IMR-90 (cell line): ENCODE data around the gene LDHAL6A. TPM values are rescaled to one million over a fixed set of nuclear protein-coding genes. Genes with fewer than 3 reads are reported as not detected.

Experiments used
- ATAC-seq: fragments of 200-7000 bp; cut with Tn5 transposase; 2 replicates; pipeline ENCODE4 v1.9.1; 2020; ENCODE audit warnings: low read depth, mild to moderate bottlenecking, moderate library complexity
- BruUV-seq: library from RNA; stranded (reverse); fragments of 400-500 nt; replicated peaks from 2 replicates; lab custom pipeline; 2021; lab: Mats Ljungman, UMichigan
- CTCF ChIA-PET: fragments of 300-600 bp; formaldehyde crosslinking; extraction: SDS; loops from one replicate; lab custom pipeline; 2021; ENCODE audit warnings: antibody characterized with exemption; lab: Yijun Ruan, JAX
- POLR2A ChIA-PET: fragments of 300-600 bp; sonication (Branson Sonifier 250); formaldehyde crosslinking; loops from one replicate; lab custom pipeline; 2022; ENCODE audit warnings: antibody characterized with exemption; ENCODE audit not compliant: unreplicated experiment; lab: Charles Lee
- DNase-seq: peaks from one replicate; pipeline ENCODE4 v3.0.0; 2013
- H2AFZ ChIP-seq: replicated peaks from 2 replicates; pipeline ENCODE3; 2013; ENCODE audit warnings: low read length, mild to moderate bottlenecking; ENCODE audit not compliant: poor library complexity
- H2AK5ac ChIP-seq: 2 replicates; pipeline ENCODE4 v1.6.1; 2013; ENCODE audit warnings: low read depth, low read length, inconsistent platforms
- H2AK9ac ChIP-seq: replicated peaks from 2 replicates; pipeline ENCODE3; 2013; ENCODE audit warnings: mild to moderate bottlenecking, low read depth, low read length, moderate library complexity; ENCODE audit not compliant: poor library complexity
- H2BK120ac ChIP-seq: 2 replicates; pipeline ENCODE4 v1.6.1; 2013; ENCODE audit warnings: low read depth, low read length, inconsistent platforms
- H2BK15ac ChIP-seq: 3 replicates; pipeline ENCODE4 v1.6.1; 2013; ENCODE audit warnings: low read depth, low read length, inconsistent platforms
- H2BK20ac ChIP-seq: 2 replicates; pipeline ENCODE4 v1.6.1; 2013; ENCODE audit warnings: low read depth, mild to moderate bottlenecking, inconsistent platforms, low read length, moderate library complexity
- H2BK5ac ChIP-seq: 2 replicates; pipeline ENCODE4 v1.6.1; 2013; ENCODE audit warnings: mild to moderate bottlenecking, low read depth, low read length, inconsistent platforms; ENCODE audit not compliant: poor library complexity, severe bottlenecking
- H3K14ac ChIP-seq: replicated peaks from 2 replicates; pipeline ENCODE4 v1.6.1; 2013; ENCODE audit warnings: low read depth, low read length, inconsistent platforms
- H3K18ac ChIP-seq: 2 replicates; pipeline ENCODE4 v1.6.1; 2013; ENCODE audit warnings: low read depth, low read length, control low read depth
- H3K23ac ChIP-seq: 2 replicates; pipeline ENCODE4 v1.6.1; 2013; ENCODE audit warnings: low read depth, low read length, inconsistent platforms
- H3K27ac ChIP-seq: 2 replicates; pipeline ENCODE4 v1.5.1; 2013; ENCODE audit warnings: mild to moderate bottlenecking, control low read depth, low read length; ENCODE audit not compliant: insufficient read depth
- H3K27me3 ChIP-seq: 2 replicates; pipeline ENCODE4 v1.6.1; 2013; ENCODE audit warnings: low read length; ENCODE audit not compliant: control insufficient read depth, insufficient read depth
- H3K36me3 ChIP-seq: 2 replicates; pipeline ENCODE4 v1.6.1; 2013; ENCODE audit warnings: low read length, mixed read lengths; ENCODE audit not compliant: control insufficient read depth, insufficient read depth
- H3K4ac ChIP-seq: 2 replicates; pipeline ENCODE4 v1.6.1; 2013; ENCODE audit warnings: low read depth, low read length, inconsistent platforms
- H3K4me1 ChIP-seq: 2 replicates; pipeline ENCODE4 v1.6.1; 2013; ENCODE audit warnings: low read length, mixed read lengths; ENCODE audit not compliant: control insufficient read depth, insufficient read depth
- H3K4me2 ChIP-seq: 2 replicates; pipeline ENCODE4 v1.6.1; 2013; ENCODE audit warnings: low read depth, mild to moderate bottlenecking, control low read depth, low read length, moderate library complexity
- H3K4me3 ChIP-seq: 2 replicates; pipeline ENCODE4 v1.5.1; 2013; ENCODE audit warnings: low read depth, mild to moderate bottlenecking, control low read depth, low read length, moderate library complexity; ENCODE audit not compliant: insufficient read depth
- H3K56ac ChIP-seq: 2 replicates; pipeline ENCODE4 v1.6.1; 2013; ENCODE audit warnings: low read length, inconsistent platforms; ENCODE audit not compliant: insufficient read depth; ENCODE audit errors: extremely low read depth
- H3K79me1 ChIP-seq, 2 experiments: 2 replicates each; pipeline ENCODE4 v1.6.1; 2013; ENCODE audit warnings: low read length in 2 of 2, inconsistent platforms in 1 of 2, low read depth in 1 of 2
- H3K9ac ChIP-seq: 2 replicates; pipeline ENCODE4 v1.6.1; 2013; ENCODE audit warnings: low read depth, low read length, control low read depth
- H3K9me1 ChIP-seq: 2 replicates; pipeline ENCODE4 v1.6.1; 2013; ENCODE audit warnings: low read length, inconsistent platforms; ENCODE audit not compliant: insufficient read depth
- H3K9me3 ChIP-seq: 2 replicates; pipeline ENCODE4 v1.6.1; 2013; ENCODE audit warnings: low read length; ENCODE audit not compliant: control insufficient read depth, insufficient read depth
- H4K20me1 ChIP-seq: 2 replicates; pipeline ENCODE4 v1.6.1; 2013; ENCODE audit warnings: low read length, inconsistent platforms; ENCODE audit not compliant: insufficient read depth
- H4K5ac ChIP-seq: 2 replicates; pipeline ENCODE4 v1.6.1; 2013; ENCODE audit warnings: mild to moderate bottlenecking, low read depth, low read length, control low read depth
- H4K8ac ChIP-seq, 2 experiments: 2 replicates each; pipeline ENCODE4 v1.6.1; 2013; ENCODE audit warnings: low read depth in 2 of 2, low read length in 2 of 2, control low read depth in 1 of 2, inconsistent platforms in 1 of 2
- H4K91ac ChIP-seq: 2 replicates; pipeline ENCODE4 v1.6.1; 2013; ENCODE audit warnings: low read depth, low read length, inconsistent platforms; ENCODE audit not compliant: insufficient read depth
- MXI1 ChIP-seq: IDR thresholded peaks from 2 replicates; pipeline ENCODE4 v1.6.1; 2012; ENCODE audit warnings: low read depth, mild to moderate bottlenecking, low read length, moderate library complexity, borderline replicate concordance
- WGBS, 2 experiments: methylation state at CpG; one replicate each; pipeline versions ENCODE4 v1.1.5 to v1.1.7; 2013; ENCODE audit warnings: missing lambda C conversion rate in 2 of 2; ENCODE audit not compliant: insufficient read length in 1 of 2; ENCODE audit errors: extremely low coverage in 2 of 2; 5-methylcytosine and 5-hydroxymethylcytosine counted together
- dilution Hi-C: fragments of 300-500 bp; cut with HindIII; formaldehyde crosslinking; loops from one replicate; pipeline ENCODE4 v1.14.3; 2018; ENCODE audit warnings: low sequenced_read_pairs; ENCODE audit not compliant: unreplicated experiment
- in situ Hi-C: fragments of 300-500 bp; cut with MboI; formaldehyde crosslinking; loops from 3 replicates; pipeline ENCODE4 v1.14.3; 2019; ENCODE audit warnings: low sequenced_read_pairs, inconsistent platforms, mixed read lengths
- intact Hi-C: fragments of 100-400 bp; cut with micrococcal nuclease; formaldehyde crosslinking; loops from 2 replicates; pipeline ENCODE4 v1.10.0; 2022
- polyA plus RNA-seq, 3 experiments: library from polyadenylated mRNA; depleted of rRNA; stranded (reverse); fragments of >200 nt; gene quantifications; 2 replicates each; pipeline ENCODE4 v1.2.3, GENCODE V29; 2012; ENCODE audit warnings: low replicate concordance in 1 of 3
- total RNA-seq: library from RNA; depleted of rRNA; stranded (reverse); fragments of >200 nt; gene quantifications from 2 replicates; pipeline ENCODE4 v1.2.3, GENCODE V29; 2012

The LDHAL6A gene
- total and polyA plus RNA-seq, 2 of the 4 experiments (the other 2 are of a cell fraction), result not detected

GRCh38 chr11:18524248-18524647, 68.6 kb downstream of the LDHAL6A start:
- no TSS peak for BruUV-seq
- H3K9me3 ChIP-seq, result no peaks in the 10 kb centered on the region
- TF ChIP-seq MXI1, result no peak
- no peak overlapping the region for H3K14ac ChIP-seq
- H4K91ac ChIP-seq, result no peak overlapping the region
- H2BK20ac ChIP-seq, result no peak overlapping the region
- no peak overlapping the region for H3K9ac ChIP-seq
- no peak overlapping the region for H3K27ac ChIP-seq
- no peak overlapping the region for H2AFZ ChIP-seq
- CTCF ChIA-PET, result no interaction called here
- H3K4me2 ChIP-seq, result no peak overlapping the region
- H3K18ac ChIP-seq, result no peak overlapping the region
- WGBS, 2 experiments, result no CpG with 5 or more reads among the region's 1 CpG
- peaks cover 5% of the 10 kb centered on the region for H3K36me3 ChIP-seq
- H3K56ac ChIP-seq, result no peak overlapping the region
- H3K79me1 ChIP-seq, result peaks cover 43 to 70% of the 10 kb centered on the region in 2 experiments
- no peak overlapping the region for H2AK9ac ChIP-seq
- H2AK5ac ChIP-seq, result no peak overlapping the region
- no peak for DNase-seq
- H4K20me1 ChIP-seq, result peaks cover 23% of the 10 kb centered on the region
- no peak overlapping the region for H3K4ac ChIP-seq
- no peak overlapping the region for H2BK120ac ChIP-seq
- peaks cover 5% of the 10 kb centered on the region; the same call in 1 of the 2 replicates for H3K9me1 ChIP-seq
- no peak overlapping the region for H2BK15ac ChIP-seq
- no peak overlapping the region for H3K4me3 ChIP-seq
- dilution Hi-C loops, result no loop called here
- in situ Hi-C loops, result no loop called here
- H2BK5ac ChIP-seq, result no peak overlapping the region
- no peak overlapping the region for H4K8ac ChIP-seq
- H4K5ac ChIP-seq, result no peak overlapping the region
- no peak overlapping the region for H3K23ac ChIP-seq
- no peak for ATAC-seq
- peaks cover 2% of the 10 kb centered on the region for H3K4me1 ChIP-seq
- POLR2A ChIA-PET, result no interaction called here
- intact Hi-C loops, result no loop called here
- no peaks in the 10 kb centered on the region for H3K27me3 ChIP-seq
